Endothelial cell of umbilical vein (primary cell): ENCODE data around the gene SIPA1. TPM values are rescaled to one million over a fixed set of nuclear protein-coding genes. Genes with fewer than 3 reads are reported as not detected.

Experiments used
- BruUV-seq: library from RNA; stranded (reverse); fragments of 400-500 nt; replicated peaks from 2 replicates; lab custom pipeline; 2021; lab: Mats Ljungman, UMichigan
- CTCF ChIA-PET: fragments of 300-600, 350-600 bp; sonication (Branson Sonifier 250); formaldehyde crosslinking; loops from one replicate; lab custom pipeline; 2021; ENCODE audit warnings: antibody characterized with exemption, inconsistent platforms; lab: Charles Lee
- POLR2A ChIA-PET: fragments of 300-600, 350-600 bp; sonication (Branson Sonifier 250); formaldehyde crosslinking; loops from one replicate; lab custom pipeline; 2021; ENCODE audit warnings: antibody characterized with exemption, inconsistent platforms; lab: Charles Lee
- DNase-seq: peaks from one replicate; pipeline ENCODE4 v3.0.0-alpha.2; 2011; ENCODE audit warnings: low read depth, low spot score
- FAIRE-seq: peaks from 2 replicates; lab custom pipeline; 2011; peaks lifted over from hg19 to GRCh38; lab: Jason Lieb, UNC
- H2AFZ ChIP-seq: 2 replicates; pipeline ENCODE4 v1.6.0; 2012; ENCODE audit warnings: low read depth, low read length, control low read depth, inconsistent platforms
- H3K27ac ChIP-seq: 2 replicates; pipeline ENCODE4 v1.5.1; 2011; ENCODE audit warnings: low read depth, mild to moderate bottlenecking, control low read depth, low read length, moderate library complexity; ENCODE audit not compliant: insufficient read depth
- H3K27me3 ChIP-seq, 2 experiments: 2 replicates each; pipeline versions ENCODE4 v1.6.0 to v1.6.1; 2011; ENCODE audit warnings: low read length in 2 of 2, mixed read lengths in 1 of 2; ENCODE audit not compliant: control insufficient read depth in 2 of 2, insufficient read depth in 2 of 2
- H3K36me3 ChIP-seq, 2 experiments: 2 replicates in 1 of 2; 3 replicates in 1 of 2; pipeline ENCODE4 v1.5.1; 2011; ENCODE audit warnings: low read length in 2 of 2, mild to moderate bottlenecking in 1 of 2, moderate library complexity in 1 of 2; ENCODE audit not compliant: control insufficient read depth in 2 of 2, insufficient read depth in 2 of 2; ENCODE audit errors: extremely low read depth in 1 of 2
- H3K4me1 ChIP-seq: 3 replicates; pipeline ENCODE4 v1.5.1; 2011; ENCODE audit warnings: mild to moderate bottlenecking, low read length; ENCODE audit not compliant: control insufficient read depth, insufficient read depth; ENCODE audit errors: extremely low read depth
- H3K4me2 ChIP-seq: 2 replicates; pipeline ENCODE4 v1.6.1; 2011; ENCODE audit warnings: low read length, control low read depth, mixed read lengths; ENCODE audit not compliant: insufficient read depth
- H3K4me3 ChIP-seq, 3 experiments: fragments of 200-600 bp in 1 of 3; sonication (generic), shearing (Covaris generic) in 1 of 3; replicated peaks in 1 of 3; 2 replicates each; pipeline ENCODE4 v1.5.1; 2011 to 2016; ENCODE audit warnings: control low read depth in 3 of 3, low read length in 3 of 3, mild to moderate bottlenecking in 2 of 3, inconsistent platforms in 1 of 3, low read depth in 1 of 3, moderate library complexity in 1 of 3; ENCODE audit not compliant: insufficient read depth in 1 of 3
- H3K79me2 ChIP-seq: 2 replicates; pipeline ENCODE4 v1.6.0; 2012; ENCODE audit warnings: low read length, inconsistent platforms; ENCODE audit not compliant: control insufficient read depth, insufficient read depth
- H3K9ac ChIP-seq: replicated peaks from 2 replicates; pipeline ENCODE3; 2011; ENCODE audit warnings: low read length, control low read depth; ENCODE audit not compliant: insufficient read depth; ENCODE audit errors: extremely low read depth
- H3K9me1 ChIP-seq: replicated peaks from 3 replicates; pipeline ENCODE4 v1.6.0; 2011; ENCODE audit warnings: mild to moderate bottlenecking, low read length; ENCODE audit not compliant: control insufficient read depth, insufficient read depth; ENCODE audit errors: extremely low read depth
- H3K9me3 ChIP-seq: replicated peaks from 2 replicates; pipeline ENCODE4 v1.5.1; 2012; ENCODE audit warnings: low read length, inconsistent platforms; ENCODE audit not compliant: control insufficient read depth, insufficient read depth
- H4K20me1 ChIP-seq: replicated peaks from 2 replicates; pipeline ENCODE3; 2011; ENCODE audit warnings: mild to moderate bottlenecking, low read length; ENCODE audit not compliant: control insufficient read depth, insufficient read depth; ENCODE audit errors: extremely low read depth
- EZH2 ChIP-seq: IDR thresholded peaks from 2 replicates; pipeline ENCODE4 v1.6.1; 2012; ENCODE audit warnings: borderline replicate concordance, low read depth, mild to moderate bottlenecking, moderate library complexity, low read length, inconsistent platforms; ENCODE audit not compliant: severe bottlenecking
- FOS ChIP-seq: IDR thresholded peaks from 2 replicates; pipeline ENCODE4 v1.6.1; 2011; ENCODE audit warnings: mild to moderate bottlenecking, low read length, moderate library complexity, borderline replicate concordance; ENCODE audit not compliant: insufficient read depth
- GATA2 ChIP-seq: IDR thresholded peaks from 2 replicates; pipeline ENCODE4 v1.7.0; 2011; ENCODE audit warnings: low read depth, mild to moderate bottlenecking, moderate library complexity, mixed read lengths, low read length; ENCODE audit not compliant: insufficient read length, insufficient read depth
- JUN ChIP-seq: IDR thresholded peaks from 2 replicates; pipeline ENCODE4 v1.6.1; 2011; ENCODE audit warnings: borderline replicate concordance, low read depth; ENCODE audit not compliant: insufficient read length, insufficient read depth
- MYC ChIP-seq: IDR thresholded peaks from one replicate; pipeline ENCODE4 v1.6.1; 2011; ENCODE audit warnings: mild to moderate bottlenecking, low read depth, low read length
- POLR2A ChIP-seq: IDR thresholded peaks from 2 replicates; pipeline ENCODE4 v1.6.1; 2012; ENCODE audit warnings: low read depth, mild to moderate bottlenecking, control low read depth, low read length
- POLR2AphosphoS5 ChIP-seq: IDR thresholded peaks from 2 replicates; pipeline ENCODE4 v1.6.1; 2012; ENCODE audit warnings: low read depth, mild to moderate bottlenecking, control low read depth, low read length, moderate library complexity; ENCODE audit not compliant: insufficient read depth
- dilution Hi-C: fragments of 300-500 bp; cut with MboI; formaldehyde crosslinking; loops from one replicate; pipeline ENCODE4 v1.15.0; 2019; ENCODE audit warnings: low sequenced_read_pairs; ENCODE audit not compliant: extremely low pct_ligation_motif_present
- intact Hi-C: fragments of 100-400 bp; cut with micrococcal nuclease; formaldehyde crosslinking; loops from one replicate; pipeline ENCODE4 v1.10.0; 2022
- polyA plus RNA-seq, 4 experiments: library from polyadenylated mRNA; depleted of rRNA in 3 of 4; stranded (reverse) in 3 of 4; unstranded in 1 of 4; fragments of >200 nt; gene quantifications; 2 replicates each; pipeline versions ENCODE4 v1.2.1 to v1.2.3, GENCODE V29; 2011 to 2012; ENCODE audit warnings: missing spikeins in 1 of 4
- total RNA-seq: library from RNA; stranded (reverse); gene quantifications from 2 replicates; pipeline ENCODE4 v1.2.3, GENCODE V29; 2021
- TF ChIP-seq, protein P1 (sequence below): IDR thresholded peaks from 2 replicates; pipeline ENCODE4 v1.6.1; 2011; ENCODE audit not compliant: insufficient read depth, insufficient read length
- TF ChIP-seq, protein P2 (sequence below), 2 donors: IDR thresholded peaks; 1 replicate in 1 of 2; 2 replicates in 1 of 2; pipeline ENCODE4 v1.5.1; 2011; ENCODE audit warnings: low read length in 2 of 2, mild to moderate bottlenecking in 2 of 2, moderate library complexity in 2 of 2, control low read depth in 1 of 2, inconsistent platforms in 1 of 2, low read depth in 1 of 2; ENCODE audit not compliant: insufficient read depth in 1 of 2; ENCODE audit errors: extremely low read depth in 1 of 2

SIPA1 gene
- total and polyA plus RNA-seq, 2 donors (not counting 3 experiments of a cell fraction or from before 2014, with no cell fraction given) = 67.5 to 119 TPM

GRCh38 chr11:65692367-65692766 lies 54.5 kb downstream of the SIPA1 start:
- no peak for DNase-seq
- POLR2A ChIA-PET = no interaction called here
- no peak overlapping the region for H3K4me2 ChIP-seq
- H3K4me3 ChIP-seq = no peak overlapping the region
- peaks cover 9% of the 10 kb centered on the region for H3K4me1 ChIP-seq
- H3K9me3 ChIP-seq = no peaks in the 10 kb centered on the region
- TF ChIP-seq, protein P1, sequence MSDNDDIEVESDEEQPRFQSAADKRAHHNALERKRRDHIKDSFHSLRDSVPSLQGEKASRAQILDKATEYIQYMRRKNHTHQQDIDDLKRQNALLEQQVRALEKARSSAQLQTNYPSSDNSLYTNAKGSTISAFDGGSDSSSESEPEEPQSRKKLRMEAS = no peak
- TF ChIP-seq POLR2AphosphoS5 (no peak), JUN (no peak), POLR2A (no peak), EZH2 (no peak), MYC (no peak), GATA2 (no peak), FOS (no peak)
- TF ChIP-seq, protein P2, sequence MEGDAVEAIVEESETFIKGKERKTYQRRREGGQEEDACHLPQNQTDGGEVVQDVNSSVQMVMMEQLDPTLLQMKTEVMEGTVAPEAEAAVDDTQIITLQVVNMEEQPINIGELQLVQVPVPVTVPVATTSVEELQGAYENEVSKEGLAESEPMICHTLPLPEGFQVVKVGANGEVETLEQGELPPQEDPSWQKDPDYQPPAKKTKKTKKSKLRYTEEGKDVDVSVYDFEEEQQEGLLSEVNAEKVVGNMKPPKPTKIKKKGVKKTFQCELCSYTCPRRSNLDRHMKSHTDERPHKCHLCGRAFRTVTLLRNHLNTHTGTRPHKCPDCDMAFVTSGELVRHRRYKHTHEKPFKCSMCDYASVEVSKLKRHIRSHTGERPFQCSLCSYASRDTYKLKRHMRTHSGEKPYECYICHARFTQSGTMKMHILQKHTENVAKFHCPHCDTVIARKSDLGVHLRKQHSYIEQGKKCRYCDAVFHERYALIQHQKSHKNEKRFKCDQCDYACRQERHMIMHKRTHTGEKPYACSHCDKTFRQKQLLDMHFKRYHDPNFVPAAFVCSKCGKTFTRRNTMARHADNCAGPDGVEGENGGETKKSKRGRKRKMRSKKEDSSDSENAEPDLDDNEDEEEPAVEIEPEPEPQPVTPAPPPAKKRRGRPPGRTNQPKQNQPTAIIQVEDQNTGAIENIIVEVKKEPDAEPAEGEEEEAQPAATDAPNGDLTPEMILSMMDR (IDR thresholded peaks at IDR 0.05; ENCODE audit: extremely low read depth in 1 of 2, insufficient read depth in 1 of 2, low read depth in 1 of 2, low read length in 2 of 2) = no peak
- no peaks in the 10 kb centered on the region for H3K79me2 ChIP-seq
- H4K20me1 ChIP-seq = no peaks in the 10 kb centered on the region
- no peak overlapping the region for H3K9ac ChIP-seq
- intact Hi-C loops (no loop called here), dilution Hi-C loops (no loop called here)
- CTCF ChIA-PET = interaction anchor here (1.4 to 4.2 kb wide), 2 partner anchors 13 to 20 kb away, joined by 5 to 13 read pairs; partner anchors contain the start of gene KAT5
- no peak for FAIRE-seq
- no TSS peak for BruUV-seq
- H3K27me3 ChIP-seq = no peaks in the 10 kb centered on the region
- H3K9me1 ChIP-seq = no peaks in the 10 kb centered on the region
- H2AFZ ChIP-seq = no peak overlapping the region
- H3K36me3 ChIP-seq = no peaks in the 10 kb centered on the region
- H3K27ac ChIP-seq = no peak overlapping the region
